Activated T-helper 1 cell treated with anti-CD3 and anti-CD28 coated beads, Interleukin-12 subunit alpha, Interleukin-12 subunit beta, Interleukin-2, Interleukin-4 antibody, amounts not matched to agents 30 ng/mL and 10 ng/mL and 1 ng/mL, durations not matched to agents 14 hours and 24 hours and 36 hours (primary cell): Measurements from ENCODE around the gene ANGPTL2. TPM values are rescaled to one million over a fixed set of nuclear protein-coding genes. Genes with fewer than 3 reads are reported as not detected.

Experiments used
- DNase-seq: peaks from one replicate; pipeline ENCODE4 v3.0.0; 2021; ENCODE audit warnings: low spot score
- H3K27ac Mint-ChIP-seq: one replicate; pipeline ENCODE4 v1.8.0; 2021; ENCODE audit warnings: mild to moderate bottlenecking, mixed read lengths
- H3K27me3 Mint-ChIP-seq: one replicate; pipeline ENCODE4 v1.8.0; 2022; ENCODE audit warnings: mild to moderate bottlenecking, moderate library complexity, mixed read lengths; ENCODE audit not compliant: insufficient read depth
- H3K36me3 Mint-ChIP-seq: one replicate; pipeline ENCODE4 v1.8.0; 2021; ENCODE audit warnings: low read depth, mixed read lengths
- H3K4me1 Mint-ChIP-seq: one replicate; pipeline ENCODE4 v1.8.0; 2021; ENCODE audit warnings: low read depth, mixed read lengths
- H3K4me3 Mint-ChIP-seq: one replicate; pipeline ENCODE4 v1.8.0; 2021; ENCODE audit warnings: mild to moderate bottlenecking, moderate library complexity, mixed read lengths
- H3K9me3 Mint-ChIP-seq: one replicate; pipeline ENCODE4 v1.8.0; 2021; ENCODE audit warnings: mixed read lengths
- intact Hi-C: fragments of 100-400 bp; cut with micrococcal nuclease; formaldehyde crosslinking; loops from one replicate; pipeline ENCODE4 v1.15.1; 2024
- total RNA-seq: library from RNA; stranded (reverse); gene quantifications from 2 replicates; pipeline ENCODE4 v1.2.3, GENCODE V29; 2022

ANGPTL2 gene
- total RNA-seq, 1 donor from 2014 or later = not detected

GRCh38 chr9:127076860-127077643 is 45.4 kb downstream of the ANGPTL2 start:
- Mint-ChIP-seq H3K27me3 (peaks cover 28% of the 10 kb centered on the region), H3K36me3 (no peaks in the 10 kb centered on the region), H3K9me3 (peaks cover 5% of the 10 kb centered on the region), H3K4me3 (no peak overlapping the region), H3K4me1 (peaks cover 17% of the 10 kb centered on the region), H3K27ac (no peak overlapping the region)
- DNase-seq = no peak
- intact Hi-C loops = no loop called here

- Mint-ChIP-seq H3K4me1 (peaks cover 17% of the 10 kb centered on the region), H3K36me3 (peaks cover 2% of the 10 kb centered on the region), H3K9me3 (peaks cover 16% of the 10 kb centered on the region), H3K27me3 (peaks cover 29% of the 10 kb centered on the region), H3K27ac (no peak overlapping the region), H3K4me3 (no peak overlapping the region)
- intact Hi-C loops = no loop called here
- no peak for DNase-seq
These were observed 46.6 kb downstream of the ANGPTL2 start for GRCh38 chr9:127075624-127076372.

- peaks cover 29% of the 10 kb centered on the region for H3K27me3 Mint-ChIP-seq
- peaks cover 16% of the 10 kb centered on the region for H3K9me3 Mint-ChIP-seq
- no peak overlapping the region for H3K27ac Mint-ChIP-seq
- H3K4me1 Mint-ChIP-seq = peaks cover 17% of the 10 kb centered on the region
- H3K4me3 Mint-ChIP-seq = no peak overlapping the region
- intact Hi-C loops = no loop called here
- peaks cover 2% of the 10 kb centered on the region for H3K36me3 Mint-ChIP-seq
- DNase-seq = no peak
These were observed 47.6 kb downstream of the ANGPTL2 start for GRCh38 chr9:127074561-127075548.

GRCh38 chr9:127067603-127068220 is 54.7 kb downstream of the ANGPTL2 start:
- H3K36me3 Mint-ChIP-seq = peaks cover 2% of the 10 kb centered on the region
- no peak overlapping the region for H3K27ac Mint-ChIP-seq
- intact Hi-C loops = no loop called here
- H3K27me3 Mint-ChIP-seq = peaks cover 12% of the 10 kb centered on the region
- H3K9me3 Mint-ChIP-seq = peaks cover 16% of the 10 kb centered on the region
- H3K4me1 Mint-ChIP-seq = peaks cover 6% of the 10 kb centered on the region
- DNase-seq = no peak
- no peak overlapping the region for H3K4me3 Mint-ChIP-seq

GRCh38 chr9:127066851-127067136 is 55.6 kb downstream of the ANGPTL2 start:
- no peak overlapping the region for H3K27ac Mint-ChIP-seq
- H3K36me3 Mint-ChIP-seq = peaks cover under 1% of the 10 kb centered on the region

GRCh38 chr9:127066060-127066850 is 56.2 kb downstream of the ANGPTL2 start:
- Mint-ChIP-seq H3K36me3 (no peaks in the 10 kb centered on the region), H3K27ac (no peak overlapping the region), H3K9me3 (peaks cover 3% of the 10 kb centered on the region)

More at GRCh38 chr9:127066851-127067136, 55.6 kb downstream of the ANGPTL2 start:
- H3K4me3 Mint-ChIP-seq = no peak overlapping the region
- peaks cover 6% of the 10 kb centered on the region for H3K4me1 Mint-ChIP-seq
- peaks cover 6% of the 10 kb centered on the region for H3K27me3 Mint-ChIP-seq
- DNase-seq = no peak
- peaks cover 8% of the 10 kb centered on the region for H3K9me3 Mint-ChIP-seq
- intact Hi-C loops = no loop called here

GRCh38 chr9:127065592-127065991 is 56.8 kb downstream of the ANGPTL2 start:
- H3K4me1 Mint-ChIP-seq = peaks cover 6% of the 10 kb centered on the region
- intact Hi-C loops = no loop called here
- peaks cover 5% of the 10 kb centered on the region for H3K27me3 Mint-ChIP-seq
- no peak overlapping the region for H3K27ac Mint-ChIP-seq
- H3K4me3 Mint-ChIP-seq = no peak overlapping the region
- no peaks in the 10 kb centered on the region for H3K9me3 Mint-ChIP-seq
- H3K36me3 Mint-ChIP-seq = no peaks in the 10 kb centered on the region
- no peak for DNase-seq

More at GRCh38 chr9:127066060-127066850, 56.2 kb downstream of the ANGPTL2 start:
- intact Hi-C loops = no loop called here
- Mint-ChIP-seq H3K4me1 (peaks cover 6% of the 10 kb centered on the region), H3K4me3 (no peak overlapping the region), H3K27me3 (peaks cover 4% of the 10 kb centered on the region)
- no peak for DNase-seq

GRCh38 chr9:127064335-127064734 is 58.1 kb downstream of the ANGPTL2 start:
- DNase-seq = no peak
- no peaks in the 10 kb centered on the region for H3K9me3 Mint-ChIP-seq
- peaks cover 7% of the 10 kb centered on the region for H3K27me3 Mint-ChIP-seq
- no peak overlapping the region for H3K27ac Mint-ChIP-seq
- H3K4me3 Mint-ChIP-seq = no peak overlapping the region
- intact Hi-C loops = no loop called here
- H3K36me3 Mint-ChIP-seq = no peaks in the 10 kb centered on the region
- H3K4me1 Mint-ChIP-seq = peaks cover 12% of the 10 kb centered on the region

- H3K27ac Mint-ChIP-seq = no peak overlapping the region
These were observed 61.0 kb downstream of the ANGPTL2 start for GRCh38 chr9:127061411-127061810.

GRCh38 chr9:127059765-127060361 is 62.6 kb downstream of the ANGPTL2 start:
- Mint-ChIP-seq H3K9me3 (no peaks in the 10 kb centered on the region), H3K4me1 (peaks cover 35% of the 10 kb centered on the region), H3K36me3 (no peaks in the 10 kb centered on the region), H3K4me3 (no peak overlapping the region), H3K27me3 (peaks cover 7% of the 10 kb centered on the region), H3K27ac (no peak overlapping the region)
- DNase-seq = no peak
- intact Hi-C loops = no loop called here

More at GRCh38 chr9:127061411-127061810, 61.0 kb downstream of the ANGPTL2 start:
- intact Hi-C loops = no loop called here
- Mint-ChIP-seq H3K9me3 (no peaks in the 10 kb centered on the region), H3K36me3 (no peaks in the 10 kb centered on the region), H3K27me3 (peaks cover 7% of the 10 kb centered on the region), H3K4me3 (no peak overlapping the region), H3K4me1 (peaks cover 30% of the 10 kb centered on the region)
- no peak for DNase-seq

GRCh38 chr9:127059030-127059429 is 63.4 kb downstream of the ANGPTL2 start:
- H3K27ac Mint-ChIP-seq = no peak overlapping the region
- DNase-seq = no peak
- no peaks in the 10 kb centered on the region for H3K9me3 Mint-ChIP-seq
- H3K36me3 Mint-ChIP-seq = no peaks in the 10 kb centered on the region
- peaks cover 7% of the 10 kb centered on the region for H3K27me3 Mint-ChIP-seq
- no peak overlapping the region for H3K4me3 Mint-ChIP-seq
- intact Hi-C loops = no loop called here
- peaks cover 29% of the 10 kb centered on the region for H3K4me1 Mint-ChIP-seq
